Nasal cavity respiratory epithelium epithelial cell of viscerocranial mucosa (primary cell): Measurements from ENCODE around the gene PTAR1. TPM values are rescaled to one million over a fixed set of nuclear protein-coding genes. Genes with fewer than 3 reads are reported as not detected.

Source experiments
- total RNA-seq: library from RNA; depleted of rRNA; stranded (reverse); fragments of >200 nt; gene quantifications from 2 replicates; pipeline ENCODE4 v1.2.3, GENCODE V29; 2014

The PTAR1 gene, protein sequence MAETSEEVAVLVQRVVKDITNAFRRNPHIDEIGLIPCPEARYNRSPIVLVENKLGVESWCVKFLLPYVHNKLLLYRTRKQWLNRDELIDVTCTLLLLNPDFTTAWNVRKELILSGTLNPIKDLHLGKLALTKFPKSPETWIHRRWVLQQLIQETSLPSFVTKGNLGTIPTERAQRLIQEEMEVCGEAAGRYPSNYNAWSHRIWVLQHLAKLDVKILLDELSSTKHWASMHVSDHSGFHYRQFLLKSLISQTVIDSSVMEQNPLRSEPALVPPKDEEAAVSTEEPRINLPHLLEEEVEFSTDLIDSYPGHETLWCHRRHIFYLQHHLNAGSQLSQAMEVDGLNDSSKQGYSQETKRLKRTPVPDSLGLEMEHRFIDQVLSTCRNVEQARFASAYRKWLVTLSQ
- 54.7 and 64.9 TPM in 2 replicates for total RNA-seq

DNA sequence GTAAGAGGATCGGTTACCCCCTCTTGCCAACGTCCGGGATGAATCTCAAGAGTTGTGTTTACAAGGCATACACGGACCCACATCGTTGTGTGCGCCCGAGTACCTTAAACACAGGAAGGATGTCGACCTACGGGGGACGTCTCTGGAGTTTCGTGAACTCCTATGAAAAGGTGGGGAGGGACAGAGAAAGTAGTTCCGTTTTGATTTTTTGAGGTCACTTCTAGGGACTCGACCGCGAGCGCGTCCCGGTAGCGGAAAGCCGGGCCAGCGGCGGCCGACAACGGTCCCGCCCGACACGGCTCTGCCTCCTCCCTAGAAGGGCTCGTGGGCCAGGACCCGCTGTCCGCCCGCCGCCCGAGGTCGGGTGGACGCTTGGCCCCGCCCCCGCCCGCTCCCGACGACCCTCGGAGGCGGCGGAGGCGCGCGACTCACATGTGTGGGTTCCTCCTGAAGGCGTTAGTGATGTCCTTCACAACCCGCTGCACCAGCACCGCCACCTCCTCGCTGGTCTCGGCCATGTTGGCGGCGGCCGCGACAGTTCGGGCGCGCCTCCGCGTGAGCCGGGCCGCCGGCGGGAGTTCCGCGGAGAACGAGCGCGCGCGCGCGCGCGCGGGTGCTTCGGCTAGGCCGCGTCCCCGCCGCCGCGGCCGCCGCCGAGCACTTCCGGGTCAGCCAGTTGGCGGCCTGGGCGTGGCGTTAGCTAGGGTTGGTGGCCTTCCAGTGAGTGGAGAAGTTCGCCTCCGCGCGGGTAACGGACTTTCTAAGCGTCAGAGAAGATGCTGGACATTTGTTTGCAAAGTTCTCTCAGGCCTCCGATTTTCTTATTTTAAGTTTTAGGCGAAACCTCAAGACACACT is at the start of gene PTAR1:
PTAR1 (minus strand) TSS at position 591 of the 857 bp plus-strand sequence; CDS start at position 518, 73 bp downstream.

DNA sequence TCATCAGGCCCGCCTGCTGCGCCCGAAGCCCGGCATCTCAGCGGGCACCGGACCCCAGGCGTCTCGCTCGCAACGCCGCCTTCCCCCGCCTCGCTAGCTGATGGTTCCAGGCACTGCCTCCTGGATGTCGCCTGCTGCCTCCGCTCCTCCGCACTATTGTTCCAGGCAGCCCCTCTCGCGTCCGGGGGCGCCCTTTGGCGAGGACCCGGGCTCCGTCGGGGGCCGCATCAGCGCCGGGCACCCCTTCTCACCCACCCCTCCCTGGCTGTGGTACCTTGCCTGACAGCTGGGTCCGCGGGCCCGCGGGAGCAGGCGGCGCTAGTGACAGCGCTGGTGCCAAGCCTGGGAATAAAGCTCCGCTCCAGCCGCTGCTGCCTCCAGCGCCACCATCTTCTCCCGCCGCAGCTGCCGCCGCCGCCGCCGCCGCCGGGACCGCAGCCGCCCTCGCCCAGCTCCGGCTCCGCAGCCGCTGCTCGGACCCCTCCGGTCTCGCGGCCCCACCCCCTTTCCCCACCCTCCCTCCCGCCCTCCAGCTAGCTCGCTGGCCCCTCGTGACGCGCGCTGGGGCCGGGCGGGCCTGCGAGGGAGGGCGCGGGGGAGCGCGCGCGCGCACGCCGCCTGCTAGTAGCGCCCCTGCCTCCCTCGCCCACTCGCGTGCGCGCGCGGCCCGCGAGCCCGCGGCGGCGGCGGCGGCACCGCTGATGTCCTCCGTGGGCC is 87.8 kb downstream of the PTAR1 start, which contains the start of gene APBA1:
APBA1 (minus strand) TSS at position 493 of the 717 bp plus-strand sequence.

Other genes starting within 250 kb of the PTAR1 start
- gene APBA1, start 87.6 kb downstream of the PTAR1 start, total RNA-seq: 0.68 and 2.7 TPM in 2 replicates
- gene CFAP95, start 60.8 kb upstream of the PTAR1 start, total RNA-seq: not detected in 2 replicates